ENCODE measurements around the gene SPDYE16. TPM values are rescaled to one million over a fixed set of nuclear protein-coding genes. Genes with fewer than 3 reads are reported as not detected.
A peak's percentile ranks its signal among the peaks of the same experiment; 100 is the strongest.
"Not testable (repeated sequence)": the region's sequence is repeated elsewhere in the genome, so short reads cannot be mapped to it uniquely, and the experiment has no call there.

SPDYE16 gene, protein sequence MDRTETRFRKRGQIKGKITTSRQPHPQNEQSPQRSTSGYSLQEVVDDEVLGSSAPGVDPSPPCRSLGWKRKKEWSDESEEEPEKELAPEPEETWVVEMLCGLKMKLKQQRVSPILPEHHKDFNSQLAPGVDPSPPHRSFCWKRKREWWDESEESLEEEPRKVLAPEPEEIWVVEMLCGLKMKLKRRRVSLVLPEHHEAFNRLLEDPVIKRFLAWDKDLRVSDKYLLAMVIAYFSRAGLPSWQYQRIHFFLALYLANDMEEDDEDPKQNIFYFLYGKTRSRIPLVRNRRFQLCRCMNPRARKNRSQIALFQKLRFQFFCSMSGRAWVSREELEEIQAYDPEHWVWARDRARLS
- total RNA-seq = 1 to 10 TPM in 1 of 4 donors, under 1 TPM in 2, not detected in 1; 0.42 to 3.7 (median 0.94) TPM

DNA sequence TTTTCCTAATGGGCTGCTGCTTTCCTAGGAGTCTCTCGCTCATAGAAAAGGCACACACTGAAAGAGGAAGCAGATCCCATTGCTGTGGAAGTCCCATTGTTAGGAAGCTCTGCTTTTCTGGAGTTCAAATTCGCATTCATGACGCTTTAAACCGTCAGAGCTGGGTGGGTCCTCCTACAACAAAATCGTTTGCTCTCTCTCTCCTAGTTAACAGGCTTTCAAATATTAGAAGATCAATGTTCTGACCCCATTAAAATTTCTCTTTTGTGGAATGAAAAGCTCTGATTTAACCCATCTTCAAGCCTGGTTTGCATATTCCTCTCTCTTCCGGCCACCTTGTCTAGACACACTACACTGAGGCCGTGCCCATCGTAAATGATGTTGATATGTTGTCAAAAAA lies at the start of gene SPDYE16:
Gene SPDYE16, minus strand, starts transcription at position 101 of the 400 bp plus-strand sequence. CDS start 1,838 bp downstream, outside the sequence.
- H3K4me1 ChIP-seq, ATAC-seq, H3K36me3 ChIP-seq, H3K27me3 ChIP-seq, H3K9me3 ChIP-seq, H3K27ac ChIP-seq, H3K4me3 ChIP-seq: not testable (repeated sequence)
- WGBS, 2 donors (ENCODE audit: low coverage in 1 of 2) = no CpG with 5 or more reads among the region's 8 CpGs

- H3K27me3 ChIP-seq, H3K9me3 ChIP-seq, ATAC-seq, H3K27ac ChIP-seq, H3K4me3 ChIP-seq, H3K36me3 ChIP-seq, H3K4me1 ChIP-seq: not testable (repeated sequence)
- 47 to 50% methylated on average over 2 of the region's 2 CpGs for WGBS, 2 donors (ENCODE audit: low coverage in 1 of 2)
Observed at GRCh38 chr7:76592694-76593093, 49.6 kb upstream of the SPDYE16 start.

DNA sequence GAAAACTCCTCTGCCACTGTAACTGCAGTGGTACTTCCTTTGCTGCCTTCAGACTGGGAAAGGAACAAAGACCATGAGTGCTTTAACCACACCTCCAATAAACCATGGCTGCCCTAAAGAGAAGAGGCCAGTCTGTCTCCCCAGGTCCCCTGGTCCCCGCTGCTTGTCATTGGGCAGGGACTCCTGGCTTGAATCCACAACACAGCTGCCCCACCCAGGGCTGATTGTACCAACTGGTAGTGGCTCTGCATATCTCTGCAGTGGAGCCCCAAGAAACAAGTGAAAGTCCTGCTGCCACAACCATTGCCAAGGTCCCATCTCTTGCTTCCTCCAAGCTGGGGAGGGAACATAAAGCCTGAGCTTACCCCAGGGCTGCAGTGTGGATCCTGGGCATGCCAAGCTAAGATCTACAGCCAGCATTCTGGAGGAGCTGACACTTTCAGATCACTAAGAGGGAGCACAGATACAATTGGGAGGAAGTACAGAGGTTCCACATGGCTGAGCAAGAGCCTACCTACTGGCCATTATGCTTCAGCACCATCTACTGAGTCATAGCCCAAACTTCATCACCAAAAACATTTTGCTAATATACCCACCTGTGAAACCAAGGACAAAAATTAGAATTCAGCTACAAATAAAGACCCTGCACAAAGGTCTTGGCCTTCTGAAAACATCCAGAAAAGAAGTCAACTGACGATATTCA lies 48.7 kb upstream of the SPDYE16 start:
- not testable (repeated sequence) for H3K27ac ChIP-seq, H3K4me1 ChIP-seq, H3K9me3 ChIP-seq, H3K27me3 ChIP-seq, H3K36me3 ChIP-seq, H3K4me3 ChIP-seq, ATAC-seq
- WGBS, 2 donors (ENCODE audit: low coverage in 1 of 2) = 86 to 100% methylated on average over 1 of the region's 2 CpGs

DNA sequence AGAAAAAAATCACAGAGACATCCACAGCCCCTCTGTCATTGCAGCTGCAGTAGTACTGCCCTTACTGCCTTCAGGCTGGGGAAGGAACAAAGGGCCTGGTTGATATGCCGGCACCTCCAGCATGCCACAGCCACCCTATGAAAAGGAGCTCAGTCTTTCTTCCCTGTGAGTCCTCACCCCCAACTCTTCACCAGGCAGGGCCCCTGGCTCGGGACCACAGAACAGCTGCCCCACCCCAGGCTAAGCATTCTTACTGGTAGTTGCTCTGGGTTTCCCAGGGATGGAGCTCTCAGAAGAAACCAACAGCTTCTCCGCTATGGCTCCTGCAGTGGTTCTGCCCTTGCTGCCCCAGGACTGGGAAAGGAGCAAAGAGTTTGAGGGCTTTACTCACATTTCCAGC lies 47.9 kb upstream of the SPDYE16 start:
- H3K9me3 ChIP-seq, H3K27me3 ChIP-seq: not testable (repeated sequence)
- WGBS, 2 donors (ENCODE audit: low coverage in 1 of 2) = no CpG with 5 or more reads among the region's 3 CpGs

DNA sequence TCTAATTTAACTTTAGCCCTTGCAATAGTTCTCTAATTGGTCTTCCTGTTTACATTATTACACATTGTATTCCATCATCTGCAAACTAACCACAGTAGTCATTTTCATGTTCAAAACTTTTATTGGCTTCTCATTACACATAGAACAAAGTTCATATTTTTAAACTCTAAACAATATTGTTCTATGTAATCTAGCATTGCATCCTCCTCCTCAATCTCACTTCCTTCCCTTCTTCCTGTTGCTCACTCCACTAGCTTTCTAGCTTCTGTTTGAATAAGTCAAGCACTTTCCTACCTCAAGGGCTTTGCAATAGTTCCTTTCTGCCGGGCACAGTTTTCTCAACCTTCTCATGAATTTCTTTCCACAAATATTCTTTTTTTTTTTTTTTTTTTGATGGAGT lies 45.5 kb upstream of the SPDYE16 start:
- not testable (repeated sequence) for H3K27ac ChIP-seq

More for the DNA sequence above, 47.9 kb upstream of the SPDYE16 start:
- not testable (repeated sequence) for H3K4me3 ChIP-seq, H3K36me3 ChIP-seq, H3K4me1 ChIP-seq, H3K27ac ChIP-seq, ATAC-seq

GRCh38 chr7:76586585-76587315 lies 43.7 kb upstream of the SPDYE16 start:
- H3K36me3 ChIP-seq, H3K27me3 ChIP-seq, H3K4me3 ChIP-seq, ATAC-seq, H3K27ac ChIP-seq, H3K9me3 ChIP-seq: not testable (repeated sequence)
- peaks cover 3 to 30% (median 9%) of the 10 kb centered on the region in 3 donors for H3K4me1 ChIP-seq
- 100% methylated on average over 1 to 2 of the region's 2 CpGs for WGBS, 2 donors (ENCODE audit: low coverage in 1 of 2)

More for the DNA sequence above, 45.5 kb upstream of the SPDYE16 start:
- ATAC-seq, H3K36me3 ChIP-seq, H3K27me3 ChIP-seq, H3K4me3 ChIP-seq, H3K9me3 ChIP-seq: not testable (repeated sequence)
- peaks cover 2 to 11% (median 6%) of the 10 kb centered on the region in 3 donors for H3K4me1 ChIP-seq
- WGBS, 2 donors (ENCODE audit: low coverage in 1 of 2) = no CpG with 5 or more reads among the region's 1 CpG

DNA sequence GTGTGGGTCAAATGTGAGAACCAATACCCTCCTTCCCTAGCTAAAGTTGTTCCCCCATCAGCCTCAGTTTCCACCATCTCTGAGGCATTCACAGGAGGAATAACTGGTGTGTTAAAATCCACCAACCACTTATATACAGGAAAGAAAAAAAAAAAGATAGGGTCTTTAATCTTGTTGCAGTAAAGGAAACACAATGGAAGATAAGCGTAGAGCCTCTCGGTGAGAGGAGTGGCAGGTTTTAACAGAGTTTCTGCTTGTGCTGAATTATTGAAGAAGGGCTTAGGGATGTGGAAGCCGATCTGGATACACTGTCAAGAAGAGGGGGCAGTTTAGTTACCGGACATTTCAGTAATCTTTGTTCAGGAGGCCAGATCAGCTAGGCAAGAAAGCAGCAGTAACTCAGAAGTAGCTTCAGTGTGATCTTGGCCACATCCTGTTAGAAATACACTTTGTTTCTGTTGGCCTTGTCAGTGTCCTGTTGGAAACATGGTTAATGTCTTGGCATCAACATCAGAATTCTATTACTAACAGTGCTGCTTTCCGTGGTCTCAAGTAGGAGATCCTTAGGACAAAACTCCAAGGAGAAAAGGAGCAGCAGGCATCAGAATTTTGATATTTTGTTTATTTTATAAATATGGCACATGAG lies 40.7 kb upstream of the SPDYE16 start:
- peak; percentile 67 for ATAC-seq
- H3K9me3 ChIP-seq, H3K36me3 ChIP-seq, H3K4me3 ChIP-seq, H3K27me3 ChIP-seq: not testable (repeated sequence)
- H3K4me1 ChIP-seq = peaks cover 3 to 26% (median 9%) of the 10 kb centered on the region in 3 donors
- peak; percentile 43 for TF ChIP-seq POLR2AphosphoS5 (IDR thresholded peaks at IDR 0.05)
- WGBS, 2 donors (ENCODE audit: low coverage in 1 of 2) = 8 to 24% methylated on average over 4 to 5 of the region's 5 CpGs
- peak overlapping the region; percentile 72 to 88 (median 78) for H3K27ac ChIP-seq

- 18% methylated on average over 1 of the region's 2 CpGs; no CpG with 5 or more reads in 1 of the 2 donors for WGBS, 2 donors (ENCODE audit: low coverage in 1 of 2)
- H3K36me3 ChIP-seq, H3K9me3 ChIP-seq, H3K27me3 ChIP-seq, H3K4me3 ChIP-seq: not testable (repeated sequence)
- peak; percentile 97 for ATAC-seq
- Histone ChIP-seq H3K27ac (peak overlapping the region in 3 of 4 donors; percentile 72 to 80 (median 76)), H3K4me1 (peaks cover 3 to 26% (median 9%) of the 10 kb centered on the region in 3 donors)
Observed at GRCh38 chr7:76582848-76583631, 39.9 kb upstream of the SPDYE16 start.

DNA sequence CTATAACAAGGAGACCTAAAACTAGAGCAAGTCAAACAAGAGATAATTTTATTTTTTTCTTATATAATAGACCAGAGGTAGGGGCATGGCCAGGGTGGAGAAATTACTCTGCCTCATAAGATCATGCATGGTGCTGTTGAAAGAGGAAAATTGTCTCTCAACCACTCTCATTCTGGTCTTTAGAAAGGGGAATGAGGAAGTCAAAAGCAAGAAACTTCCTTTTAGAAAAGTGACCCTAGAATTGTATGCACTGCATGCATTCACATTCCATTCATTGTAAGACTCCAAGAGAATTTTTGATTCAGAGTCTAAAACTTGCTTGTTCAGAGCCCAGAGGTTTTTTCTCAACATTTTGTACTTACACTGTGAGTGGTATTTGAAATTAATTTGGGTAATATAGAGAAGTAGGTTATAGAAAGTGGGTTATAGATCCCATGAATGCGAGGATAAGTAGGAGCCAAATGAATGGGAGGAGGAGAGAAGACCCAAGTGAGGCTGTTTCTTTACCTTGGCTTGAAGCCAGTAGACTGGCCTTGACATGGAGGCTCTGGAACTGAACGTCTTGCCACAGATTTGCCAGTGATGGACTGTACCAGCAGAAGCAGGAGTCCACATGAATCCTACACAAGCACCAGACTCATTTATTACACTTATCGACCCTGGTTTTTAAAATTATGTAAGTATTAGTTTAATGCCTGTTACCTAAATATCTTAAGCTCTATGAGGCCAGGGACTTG lies 33.0 kb upstream of the SPDYE16 start:
- not testable (repeated sequence) for H3K9me3 ChIP-seq, H3K4me3 ChIP-seq, H3K27ac ChIP-seq, H3K27me3 ChIP-seq, H3K36me3 ChIP-seq, ATAC-seq, H3K4me1 ChIP-seq
- 43 to 52% methylated on average over 2 to 3 of the region's 3 CpGs for WGBS, 2 donors (ENCODE audit: low coverage in 1 of 2)

- H3K27me3 ChIP-seq, H3K27ac ChIP-seq, ATAC-seq, H3K4me1 ChIP-seq, H3K36me3 ChIP-seq, H3K9me3 ChIP-seq, H3K4me3 ChIP-seq: not testable (repeated sequence)
- 100% methylated on average over 1 of the region's 2 CpGs for WGBS, 2 donors (ENCODE audit: low coverage in 1 of 2)
Observed at GRCh38 chr7:76575431-76575830, 32.3 kb upstream of the SPDYE16 start.

DNA sequence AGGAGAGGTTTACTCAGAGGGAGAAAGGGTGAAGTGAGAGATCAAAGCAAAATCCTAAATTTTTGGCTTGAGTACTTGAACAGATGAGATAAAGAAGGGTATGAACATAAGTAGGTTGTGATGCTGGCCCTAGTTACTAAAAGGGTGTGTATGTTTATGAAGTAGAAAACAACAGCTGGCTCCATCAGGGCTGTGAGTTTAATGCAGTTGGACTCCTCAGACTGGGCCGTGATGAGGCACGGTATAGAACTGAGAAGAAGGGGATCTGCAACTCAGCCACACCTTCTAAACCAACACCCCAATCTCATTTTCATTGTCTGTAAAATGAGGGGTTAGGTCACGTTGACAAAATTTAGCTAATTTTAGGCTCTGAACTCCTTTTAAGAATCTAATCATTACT lies 29.2 kb upstream of the SPDYE16 start:
- not testable (repeated sequence) for H3K4me3 ChIP-seq, H3K4me1 ChIP-seq, H3K36me3 ChIP-seq, H3K27ac ChIP-seq, H3K27me3 ChIP-seq, ATAC-seq, H3K9me3 ChIP-seq
- WGBS, 2 donors (ENCODE audit: low coverage in 1 of 2) = 85 to 88% methylated on average over 3 of the region's 3 CpGs
